GM21786 (cell line): ENCODE results near the gene ATP12A.
A peak's percentile ranks its signal among the peaks of the same experiment; 100 is the strongest.

Experiments used
- ATAC-seq: cut with Tn5 transposase; IDR thresholded peaks from one replicate; pipeline ENCODE4 v1.9.1; 2021; ENCODE audit not compliant: unreplicated experiment

Gene ATP12A

GRCh38 chr13:24684600-24684998 lies 4.4 kb downstream of the ATP12A start:
- peak; percentile 45 for ATAC-seq

DNA sequence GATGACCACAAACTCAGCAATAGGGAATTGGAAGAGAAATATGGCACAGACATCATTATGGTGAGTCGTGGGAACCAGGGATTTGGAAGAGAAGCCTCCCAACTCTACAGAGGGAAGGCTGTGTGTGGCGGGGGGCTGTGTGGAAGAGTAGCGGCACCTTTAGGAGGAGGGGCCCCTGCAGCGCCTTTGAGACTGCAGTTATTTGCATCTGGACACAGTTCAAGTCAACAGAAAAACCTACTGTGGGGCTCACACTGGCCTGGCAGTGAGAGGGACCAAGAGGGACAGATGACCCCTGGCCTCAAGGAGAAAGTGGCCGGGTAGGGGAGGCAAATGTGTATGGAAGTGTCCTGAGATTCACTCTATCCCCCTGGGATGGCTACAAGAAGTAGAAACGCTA lies 5.1 kb downstream of the ATP12A start:
- no peak for ATAC-seq

DNA sequence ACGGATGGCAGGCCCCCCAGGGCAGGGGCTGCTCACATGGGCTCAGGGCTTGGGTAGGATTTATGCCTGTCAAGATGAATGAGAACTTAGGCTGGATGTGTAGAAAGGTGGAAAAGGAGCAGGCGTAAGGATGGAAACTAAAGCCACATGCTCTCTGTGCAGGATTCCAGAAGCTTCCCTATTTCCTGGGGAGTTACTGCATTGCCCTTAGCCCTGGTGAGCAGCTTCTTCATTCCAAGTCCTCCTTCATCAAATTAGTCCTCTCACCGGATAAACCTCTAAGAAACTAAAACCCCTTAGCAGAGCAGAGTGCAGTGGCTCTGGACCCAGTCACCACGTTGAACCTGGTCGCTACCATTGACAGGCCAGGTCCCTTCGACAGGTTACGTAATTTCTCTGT lies 7.4 kb downstream of the ATP12A start:
- no peak for ATAC-seq

DNA sequence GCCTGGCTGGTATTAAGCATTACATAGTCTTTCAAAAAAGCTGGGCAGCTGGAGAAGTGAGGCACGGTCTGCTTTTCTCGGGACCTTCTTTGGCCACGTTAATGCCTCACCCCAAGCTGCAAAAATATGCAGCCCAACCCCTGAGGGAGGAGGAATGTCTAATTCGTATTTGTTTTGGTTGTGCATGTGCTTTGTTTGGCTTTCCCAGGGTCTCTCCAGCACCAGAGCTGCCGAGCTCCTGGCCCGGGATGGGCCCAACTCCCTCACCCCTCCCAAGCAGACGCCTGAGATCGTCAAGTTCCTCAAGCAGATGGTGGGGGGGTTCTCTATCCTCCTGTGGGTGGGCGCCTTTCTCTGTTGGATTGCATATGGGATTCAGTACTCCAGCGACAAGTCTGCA lies 7.9 kb downstream of the ATP12A start:
- no peak for ATAC-seq

- ATAC-seq: no peak
Observed at GRCh38 chr13:24688950-24689349, 8.7 kb downstream of the ATP12A start.

GRCh38 chr13:24691381-24691780 lies 11.2 kb downstream of the ATP12A start:
- no peak for ATAC-seq

DNA sequence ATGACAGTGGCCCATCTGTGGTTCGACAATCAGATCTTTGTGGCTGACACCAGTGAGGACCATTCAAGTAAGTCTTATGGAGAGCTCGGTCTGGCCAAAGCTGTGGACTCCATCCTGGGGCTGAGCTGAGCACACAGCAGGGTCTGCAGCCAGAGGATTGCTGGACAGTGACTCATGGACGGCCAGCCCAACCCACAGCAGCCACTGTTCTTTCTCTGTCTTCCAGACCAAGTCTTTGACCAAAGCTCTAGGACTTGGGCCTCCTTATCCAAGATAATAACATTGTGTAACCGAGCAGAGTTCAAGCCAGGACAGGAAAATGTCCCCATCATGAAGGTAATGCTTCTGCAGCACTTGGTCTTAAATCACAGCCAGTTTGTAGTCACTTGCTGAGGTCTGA lies 12.4 kb downstream of the ATP12A start:
- no peak for ATAC-seq

- peak; percentile 53 for ATAC-seq
Observed at GRCh38 chr13:24693862-24694471, 13.8 kb downstream of the ATP12A start.

DNA sequence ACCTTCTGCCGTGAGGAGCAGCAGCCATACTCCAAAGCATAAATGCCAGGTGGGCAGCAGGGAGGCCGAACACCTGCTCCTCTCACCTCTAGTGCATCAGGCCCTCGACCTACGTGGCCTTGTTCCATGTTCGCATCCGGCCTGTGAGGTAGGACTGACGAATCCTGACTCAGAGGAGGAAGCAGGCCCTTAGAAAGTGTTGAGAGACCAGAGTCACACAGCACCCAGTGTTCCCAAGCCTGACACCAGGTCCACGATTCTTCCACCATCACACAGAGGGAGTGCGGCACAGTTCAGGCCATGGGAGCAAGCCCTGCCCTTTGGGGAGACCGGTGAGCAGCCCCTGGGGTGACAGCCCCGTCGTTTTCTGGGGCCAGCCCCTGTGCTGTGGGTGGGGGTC lies 14.7 kb downstream of the ATP12A start:
- ATAC-seq: no peak

- ATAC-seq: no peak
Observed at GRCh38 chr13:24698686-24699085, 18.5 kb downstream of the ATP12A start.

DNA sequence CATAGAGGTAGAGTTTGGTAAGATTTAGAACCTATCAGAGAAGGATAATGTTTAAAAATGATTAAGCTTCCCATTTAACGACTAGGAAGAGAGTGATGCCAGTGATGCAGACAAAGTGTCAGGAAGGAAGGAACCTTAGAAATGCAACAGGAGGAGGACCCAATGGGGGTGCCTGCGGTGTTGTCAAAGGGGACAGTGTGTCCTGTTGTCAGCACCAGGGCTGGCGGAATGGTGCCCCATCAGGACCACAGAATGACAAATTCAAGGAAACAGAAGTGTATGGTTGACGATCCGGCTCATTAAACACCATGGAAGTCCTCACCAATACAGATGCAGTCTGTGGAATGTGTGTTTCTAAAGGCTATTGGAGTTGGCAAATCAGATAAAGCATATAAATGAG lies 19.3 kb downstream of the ATP12A start:
- no peak for ATAC-seq

DNA sequence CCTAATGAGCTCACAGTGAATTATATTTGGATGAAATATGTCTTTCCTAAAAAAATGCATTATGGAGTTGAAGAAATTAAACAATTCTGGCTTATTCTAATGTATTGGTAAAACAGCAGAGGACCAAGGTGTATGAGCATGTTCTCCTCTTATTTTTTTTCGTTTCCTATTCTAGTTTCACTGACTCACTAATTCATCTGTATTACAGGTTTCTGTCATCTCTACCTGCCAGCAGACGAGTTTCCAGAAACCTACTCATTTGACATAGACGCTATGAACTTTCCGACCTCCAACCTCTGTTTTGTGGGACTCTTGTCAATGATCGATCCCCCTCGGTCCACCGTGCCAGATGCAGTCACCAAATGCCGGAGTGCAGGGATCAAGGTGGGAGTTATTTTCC lies 20.3 kb downstream of the ATP12A start:
- no peak for ATAC-seq

GRCh38 chr13:24706886-24707585 lies 26.8 kb downstream of the ATP12A start:
- ATAC-seq: no peak

DNA sequence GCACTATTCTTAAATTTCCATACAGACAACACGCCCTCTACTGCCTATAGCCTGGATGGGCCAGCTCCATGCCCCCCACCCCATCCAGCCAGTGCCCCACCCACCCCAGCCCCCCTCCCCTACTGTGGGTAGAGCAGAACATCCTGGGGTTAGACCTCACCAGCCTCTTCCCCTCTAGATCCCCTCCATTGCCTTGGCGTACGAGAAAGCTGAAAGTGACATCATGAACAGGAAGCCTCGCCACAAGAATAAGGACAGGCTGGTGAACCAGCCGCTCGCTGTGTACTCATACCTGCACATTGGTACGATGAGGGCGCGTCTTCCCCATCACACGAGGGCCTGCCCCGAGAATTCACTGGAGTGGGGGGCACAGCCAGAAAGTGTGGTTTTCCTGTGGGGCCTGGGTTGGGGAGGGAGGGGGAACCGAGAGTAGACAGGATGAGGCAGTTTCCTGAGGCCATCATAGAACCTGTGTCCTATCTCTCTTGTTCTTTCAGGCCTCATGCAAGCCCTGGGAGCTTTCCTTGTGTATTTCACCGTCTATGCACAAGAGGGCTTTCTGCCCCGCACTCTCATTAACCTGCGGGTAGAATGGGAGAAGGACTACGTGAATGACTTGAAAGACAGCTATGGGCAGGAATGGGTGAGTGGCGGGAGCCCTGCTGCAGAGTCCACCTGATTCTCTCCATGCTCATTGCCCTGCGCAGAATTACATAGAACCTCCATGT lies 29.1 kb downstream of the ATP12A start:
- peak; percentile 85 for ATAC-seq

- no peak for ATAC-seq
Observed at GRCh38 chr13:24713022-24713421, 32.8 kb downstream of the ATP12A start.

GRCh38 chr13:24716011-24716410 lies 35.8 kb downstream of the ATP12A start:
- no peak for ATAC-seq

- ATAC-seq: no peak
Observed at GRCh38 chr13:24716446-24716845, 36.2 kb downstream of the ATP12A start.

DNA sequence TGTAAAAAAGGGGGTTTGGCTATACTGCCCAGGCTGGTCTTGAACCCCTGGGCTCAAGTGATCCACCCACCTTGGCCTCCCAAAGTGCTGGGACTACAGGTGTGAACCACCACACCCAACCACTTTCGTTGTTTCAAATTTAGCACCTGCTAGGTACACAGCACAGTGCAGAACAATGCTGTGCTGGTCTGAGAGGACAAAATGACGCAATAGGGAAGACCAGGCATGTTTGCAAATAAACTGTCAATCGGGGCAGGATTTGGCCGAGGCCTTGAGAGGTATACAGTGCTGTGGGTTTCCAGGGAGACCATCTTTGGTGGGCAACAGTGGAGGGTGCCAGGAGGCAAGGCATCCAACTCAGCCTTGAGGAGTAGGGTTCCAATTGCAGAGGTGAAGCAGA lies 37.0 kb downstream of the ATP12A start:
- ATAC-seq: no peak

DNA sequence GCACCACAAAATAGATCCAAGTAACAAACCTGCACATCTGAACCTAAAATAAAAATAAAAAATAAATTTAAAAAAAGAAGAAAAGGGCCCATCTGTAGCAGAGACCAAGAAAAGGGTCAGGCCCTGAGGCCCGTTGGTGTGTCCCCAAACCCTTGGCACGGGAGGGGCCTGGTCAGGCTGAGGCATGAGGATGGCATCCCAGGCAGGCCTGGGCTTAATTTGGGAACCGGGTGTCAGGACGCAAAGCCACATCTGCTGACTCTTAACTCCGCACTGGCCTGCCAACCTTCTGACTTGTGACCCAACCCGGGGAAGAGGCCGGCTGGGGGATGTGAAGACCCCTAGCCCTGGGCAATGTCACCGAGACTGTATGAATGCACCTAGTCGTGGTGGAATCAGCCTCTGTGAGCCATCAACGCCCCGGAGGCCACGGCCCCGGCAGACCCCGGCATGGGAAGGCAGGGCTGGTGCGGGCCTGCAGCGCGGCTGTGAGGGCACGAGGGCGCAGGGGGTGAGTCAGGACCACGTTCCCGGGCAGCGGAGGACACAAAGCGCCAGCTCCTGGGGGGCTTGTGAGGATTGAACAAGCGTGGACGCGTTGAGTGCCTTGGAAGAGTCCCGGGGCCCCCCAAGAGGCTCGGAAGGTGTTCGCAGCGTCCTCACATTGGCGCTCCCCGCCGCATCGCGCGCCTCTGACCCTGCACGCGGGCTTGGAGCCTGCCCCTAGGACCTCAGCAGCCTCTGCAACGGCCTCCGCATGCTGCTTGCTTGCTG lies 38.2 kb downstream of the ATP12A start:
- ATAC-seq: no peak

GRCh38 chr13:24719139-24719538 lies 38.9 kb downstream of the ATP12A start:
- ATAC-seq: no peak

- ATAC-seq: no peak
Observed at GRCh38 chr13:24723206-24723605, 43.0 kb downstream of the ATP12A start.

- no peak for ATAC-seq
Observed at GRCh38 chr13:24724714-24725113, 44.5 kb downstream of the ATP12A start.
